SU-DHL-6 (cell line): ENCODE measurements around the gene SYCN.
"Not testable (repeated sequence)": the region's sequence is repeated elsewhere in the genome, so short reads cannot be mapped to it uniquely, and the experiment has no call there.

Experiments used
- H2AFZ ChIP-seq: fragments of 200-600 bp; sonication (generic); 2 replicates; pipeline ENCODE4 v1.6.1; 2014; ENCODE audit warnings: low read depth, mild to moderate bottlenecking, moderate library complexity, mixed read lengths, antibody characterized with exemption, low read length; ENCODE audit not compliant: severe bottlenecking
- H3F3A ChIP-seq: fragments of 200-600 bp; shearing (Covaris generic); 2 replicates; pipeline ENCODE4 v1.6.0; 2016; ENCODE audit warnings: antibody characterized with exemption, mild to moderate bottlenecking; ENCODE audit not compliant: insufficient read depth
- H3K27ac ChIP-seq: fragments of 200-600 bp; sonication (generic); 2 replicates; pipeline ENCODE4 v1.5.1; 2016; ENCODE audit warnings: low read depth, mild to moderate bottlenecking, low read length, moderate library complexity, mixed read lengths
- H3K27me3 ChIP-seq: fragments of 200-600 bp; sonication (generic), shearing (Covaris generic); 2 replicates; pipeline ENCODE4 v1.6.0; 2014; ENCODE audit warnings: mild to moderate bottlenecking, low read length
- H3K36me3 ChIP-seq: fragments of 200-600 bp; sonication (generic); 2 replicates; pipeline ENCODE4 v1.6.1; 2014; ENCODE audit warnings: mild to moderate bottlenecking, low read length, mixed read lengths
- H3K4me2 ChIP-seq: fragments of 300-600, 200-600 bp; shearing (Covaris generic), sonication (generic); 2 replicates; pipeline ENCODE4 v1.6.0; 2014; ENCODE audit warnings: low read length, low read depth, mild to moderate bottlenecking; ENCODE audit not compliant: poor library complexity, severe bottlenecking
- H3K4me3 ChIP-seq: fragments of 200-600 bp; sonication (generic); 2 replicates; pipeline ENCODE4 v1.5.1; 2014; ENCODE audit warnings: antibody characterized with exemption, low read length, mild to moderate bottlenecking, mixed read lengths; ENCODE audit not compliant: insufficient read depth, poor library complexity, severe bottlenecking
- H3K79me2 ChIP-seq: fragments of 200-600 bp; sonication (generic); 2 replicates; pipeline ENCODE4 v1.6.1; 2014; ENCODE audit warnings: mild to moderate bottlenecking, low read length, moderate library complexity; ENCODE audit not compliant: insufficient read depth
- H3K9ac ChIP-seq: fragments of 200-600 bp; sonication (generic); 2 replicates; pipeline ENCODE4 v1.7.0; 2014; ENCODE audit warnings: mild to moderate bottlenecking, low read length
- H3K9me2 ChIP-seq: fragments of 200-600 bp; sonication (generic); replicated peaks from 2 replicates; pipeline ENCODE4 v1.6.1; 2014; ENCODE audit warnings: low read length; ENCODE audit not compliant: insufficient read depth
- H3K9me3 ChIP-seq: fragments of 200-600 bp; sonication (generic); 2 replicates; pipeline ENCODE4 v1.6.1; 2014; ENCODE audit warnings: low read length, mixed read lengths; ENCODE audit not compliant: insufficient read depth
- H4K20me1 ChIP-seq: fragments of 200-600 bp; sonication (generic); 2 replicates; pipeline ENCODE4 v1.6.1; 2014; ENCODE audit warnings: low read depth, mild to moderate bottlenecking, antibody characterized with exemption, low read length, moderate library complexity, mixed read lengths
- EZH2phosphoT487 ChIP-seq: fragments of 200-600 bp; sonication (generic), shearing (Covaris generic); conservative IDR thresholded peaks from 2 replicates; pipeline ENCODE4 v1.6.1; 2018; ENCODE audit warnings: mild to moderate bottlenecking, antibody characterized with exemption, low read length, moderate library complexity, mixed read lengths
- TF ChIP-seq, protein P1 (sequence below): fragments of 200-600 bp; sonication (generic); IDR thresholded peaks from one replicate; pipeline ENCODE4 v1.5.1; 2017; ENCODE audit warnings: antibody characterized with exemption, mild to moderate bottlenecking, low read length, moderate library complexity; ENCODE audit not compliant: insufficient read depth, poor library complexity, severe bottlenecking

SYCN gene

GRCh38 chr19:39218230-39219007, 14.4 kb upstream of the SYCN start:
- no peaks in the 10 kb centered on the region for H3K27me3 ChIP-seq
- TF ChIP-seq, protein P1, sequence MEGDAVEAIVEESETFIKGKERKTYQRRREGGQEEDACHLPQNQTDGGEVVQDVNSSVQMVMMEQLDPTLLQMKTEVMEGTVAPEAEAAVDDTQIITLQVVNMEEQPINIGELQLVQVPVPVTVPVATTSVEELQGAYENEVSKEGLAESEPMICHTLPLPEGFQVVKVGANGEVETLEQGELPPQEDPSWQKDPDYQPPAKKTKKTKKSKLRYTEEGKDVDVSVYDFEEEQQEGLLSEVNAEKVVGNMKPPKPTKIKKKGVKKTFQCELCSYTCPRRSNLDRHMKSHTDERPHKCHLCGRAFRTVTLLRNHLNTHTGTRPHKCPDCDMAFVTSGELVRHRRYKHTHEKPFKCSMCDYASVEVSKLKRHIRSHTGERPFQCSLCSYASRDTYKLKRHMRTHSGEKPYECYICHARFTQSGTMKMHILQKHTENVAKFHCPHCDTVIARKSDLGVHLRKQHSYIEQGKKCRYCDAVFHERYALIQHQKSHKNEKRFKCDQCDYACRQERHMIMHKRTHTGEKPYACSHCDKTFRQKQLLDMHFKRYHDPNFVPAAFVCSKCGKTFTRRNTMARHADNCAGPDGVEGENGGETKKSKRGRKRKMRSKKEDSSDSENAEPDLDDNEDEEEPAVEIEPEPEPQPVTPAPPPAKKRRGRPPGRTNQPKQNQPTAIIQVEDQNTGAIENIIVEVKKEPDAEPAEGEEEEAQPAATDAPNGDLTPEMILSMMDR: no peak
- TF ChIP-seq EZH2phosphoT487: no peak

DNA sequence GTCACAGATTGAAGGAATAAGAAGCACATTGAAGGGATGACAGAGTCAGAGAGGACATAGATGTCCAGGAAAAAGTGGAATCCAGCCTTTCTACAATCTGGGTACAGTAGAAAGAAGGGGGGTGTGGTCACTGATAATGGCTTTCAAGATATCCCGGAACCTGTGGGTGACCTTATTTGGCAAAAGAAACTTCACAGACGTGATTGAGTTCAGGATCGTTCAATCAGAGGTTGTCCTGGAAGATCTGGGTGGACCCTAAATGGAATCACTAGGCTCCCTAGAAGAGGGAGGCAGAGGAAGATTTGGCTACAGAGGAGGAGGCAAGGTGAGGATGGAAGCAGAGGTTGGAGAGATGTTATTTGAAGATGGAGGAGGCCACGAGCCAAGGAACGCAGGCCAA, 13.0 kb upstream of the SYCN start:
- no peak for TF ChIP-seq EZH2phosphoT487
- TF ChIP-seq, protein P1: no peak
- Histone ChIP-seq H3K9me3 (no peaks in the 10 kb centered on the region), H3K9me2 (no peaks in the 10 kb centered on the region), H3K4me2 (no peak overlapping the region), H3K4me3 (no peak overlapping the region), H3K79me2 (no peaks in the 10 kb centered on the region), H3K27ac (no peak overlapping the region), H3F3A (no peaks in the 10 kb centered on the region), H3K9ac (no peak overlapping the region), H4K20me1 (no peaks in the 10 kb centered on the region), H3K27me3 (no peaks in the 10 kb centered on the region), H2AFZ (no peak overlapping the region), H3K36me3 (no peaks in the 10 kb centered on the region)

More at GRCh38 chr19:39218230-39219007, 14.4 kb upstream of the SYCN start:
- Histone ChIP-seq H3K4me2 (no peak overlapping the region), H3K4me3 (no peak overlapping the region), H4K20me1 (no peaks in the 10 kb centered on the region), H3K9ac (no peak overlapping the region), H2AFZ (no peak overlapping the region), H3K27ac (no peak overlapping the region), H3K9me2 (no peaks in the 10 kb centered on the region), H3K9me3 (no peaks in the 10 kb centered on the region), H3K36me3 (no peaks in the 10 kb centered on the region), H3F3A (no peaks in the 10 kb centered on the region), H3K79me2 (no peaks in the 10 kb centered on the region)

- not testable (repeated sequence) for H3K27ac ChIP-seq, H3K36me3 ChIP-seq, H2AFZ ChIP-seq, H3K9me2 ChIP-seq, H3K4me2 ChIP-seq, H3K9ac ChIP-seq, H3K4me3 ChIP-seq, H3F3A ChIP-seq, H4K20me1 ChIP-seq, H3K27me3 ChIP-seq, H3K9me3 ChIP-seq, H3K79me2 ChIP-seq
These were observed 11.3 kb upstream of the SYCN start for GRCh38 chr19:39215323-39215722.

GRCh38 chr19:39212375-39212742, 8.3 kb upstream of the SYCN start:
- H3K9ac ChIP-seq: no peak overlapping the region
- no peaks in the 10 kb centered on the region for H3K36me3 ChIP-seq
- no peaks in the 10 kb centered on the region for H3K27me3 ChIP-seq
- TF ChIP-seq EZH2phosphoT487: no peak
- TF ChIP-seq, protein P1: no peak
- no peaks in the 10 kb centered on the region for H3K79me2 ChIP-seq
- H4K20me1 ChIP-seq: no peaks in the 10 kb centered on the region
- H3K4me3 ChIP-seq: no peak overlapping the region
- no peak overlapping the region for H3K27ac ChIP-seq
- H3K9me3 ChIP-seq: no peaks in the 10 kb centered on the region
- no peaks in the 10 kb centered on the region for H3F3A ChIP-seq
- H2AFZ ChIP-seq: no peak overlapping the region
- H3K4me2 ChIP-seq: no peak overlapping the region
- H3K9me2 ChIP-seq: no peaks in the 10 kb centered on the region
